Spleen (tissue), 11 donors: ENCODE measurements around the gene PRKCE. TPM values are rescaled to one million over a fixed set of nuclear protein-coding genes. Genes with fewer than 3 reads are reported as not detected.

Experiments
- DNase-seq: peaks from one replicate; pipeline ENCODE4 v3.0.0-alpha.2; 2020
- H3K27ac ChIP-seq, 8 donors: fragments of 200-600 bp; sonication (generic) in 7 of 8; 1 replicate in 4 of 8; 2 replicates in 4 of 8; pipeline versions ENCODE4 v1.5.0 to v1.8.0; 2016 to 2021; ENCODE audit warnings: inconsistent platforms in 4 of 8, mild to moderate bottlenecking in 4 of 8, moderate library complexity in 1 of 8
- H3K27me3 ChIP-seq, 7 donors: fragments of 200-600 bp; sonication (generic) in 6 of 7; replicated peaks in 1 of 7; 1 replicate in 4 of 7; 2 replicates in 3 of 7; pipeline versions ENCODE4 v1.5.0 to v1.8.0; 2016 to 2021; ENCODE audit warnings: inconsistent platforms in 3 of 7, mild to moderate bottlenecking in 1 of 7
- H3K36me3 ChIP-seq, 6 donors: fragments of 200-600 bp; sonication (generic) in 5 of 6; 1 replicate in 4 of 6; 2 replicates in 2 of 6; pipeline versions ENCODE4 v1.5.0 to v1.8.0; 2016 to 2021; ENCODE audit warnings: inconsistent platforms in 2 of 6
- H3K4me1 ChIP-seq, 6 donors: fragments of 200-600 bp; sonication (generic) in 5 of 6; 1 replicate in 3 of 6; 2 replicates in 3 of 6; pipeline versions ENCODE4 v1.5.0 to v1.8.0; 2016 to 2021; ENCODE audit warnings: inconsistent platforms in 3 of 6
- H3K4me3 ChIP-seq, 8 donors: fragments of 200-600 bp; sonication (generic) in 7 of 8; 1 replicate in 4 of 8; 2 replicates in 4 of 8; pipeline versions ENCODE4 v1.5.0 to v1.8.0; 2016 to 2021; ENCODE audit warnings: inconsistent platforms in 4 of 8, mild to moderate bottlenecking in 4 of 8, moderate library complexity in 2 of 8
- H3K9me3 ChIP-seq, 8 donors: fragments of 200-600 bp; sonication (generic) in 7 of 8; 1 replicate in 4 of 8; 2 replicates in 4 of 8; pipeline versions ENCODE4 v1.5.0 to v1.8.0; 2016 to 2021; ENCODE audit warnings: inconsistent platforms in 4 of 8
- CTCF ChIP-seq, 11 experiments: fragments of 200-600 bp in 7 of 11; fragments of 450-650 bp in 4 of 11; sonication (generic) in 4 of 11; IDR thresholded peaks in 8 of 11; conservative IDR thresholded peaks in 3 of 11; 1 replicate in 7 of 11; 2 replicates in 4 of 11; pipeline versions ENCODE4 v1.4.0 to v1.8.0; 2016 to 2021; ENCODE audit warnings: antibody characterized with exemption in 11 of 11, inconsistent platforms in 4 of 11, mild to moderate bottlenecking in 1 of 11
- POLR2A ChIP-seq, 3 donors: fragments of 450-650 bp; IDR thresholded peaks; one replicate each; pipeline ENCODE4 v1.5.1; 2017; ENCODE audit warnings: antibody characterized with exemption in 3 of 3, mild to moderate bottlenecking in 1 of 3
- POLR2AphosphoS5 ChIP-seq, 3 donors: sonication (generic); formaldehyde crosslinking; IDR thresholded peaks; one replicate each; pipeline ENCODE4 v1.5.1; 2017; ENCODE audit warnings: antibody characterized with exemption in 3 of 3
- WGBS, 5 donors: extraction: QIAGEN DNeasy Blood & Tissue Kit in 3 of 5; methylation state at CpG; one replicate each; pipeline versions ENCODE4 v1.1.5 to v1.1.7; 2013 to 2018; 5-methylcytosine and 5-hydroxymethylcytosine counted together
- intact Hi-C: fragments of 100-400 bp; cut with DNase I; formaldehyde crosslinking; loops from one replicate; pipeline ENCODE4 v1.15.0; 2023; ENCODE audit warnings: low total_unique reads
- polyA plus RNA-seq, 3 donors: library from polyadenylated mRNA; stranded (reverse); fragments of 200-250 nt; gene quantifications; one replicate each; pipeline ENCODE4 v1.2.1, GENCODE V29; 2013
- total RNA-seq, 7 donors: library from RNA; depleted of rRNA in 3 of 7; stranded (reverse); fragments of >200 nt in 3 of 7; fragmentation: NEBNext Ultra II Directional in 4 of 7; extraction: Animal tissue kit (Norgen Biotek cat#: 25700) in 4 of 7; gene quantifications; one replicate each; pipeline versions ENCODE4 v1.1.0 to v1.2.1, GENCODE V29; 2016 to 2021
- donor health status: healthy with polysubstance abuse.
- donor health status: DM: no; HTN: no; CAD: no; lungs with moderate emphysema.
- donor health status: DM: no; HTN: no; CAD: no.
- donor health status: Bipolar disorder and iron deficiency.
- donor health status: healthy.
- donor health status: DM: no; HTN: no; CAD: no.
- donor health status: DM: yes; HTN: yes; CAD: no.

The PRKCE gene
- total and polyA plus RNA-seq, 10 donors, result 2.5 to 43.6 (median 18.8) TPM

DNA sequence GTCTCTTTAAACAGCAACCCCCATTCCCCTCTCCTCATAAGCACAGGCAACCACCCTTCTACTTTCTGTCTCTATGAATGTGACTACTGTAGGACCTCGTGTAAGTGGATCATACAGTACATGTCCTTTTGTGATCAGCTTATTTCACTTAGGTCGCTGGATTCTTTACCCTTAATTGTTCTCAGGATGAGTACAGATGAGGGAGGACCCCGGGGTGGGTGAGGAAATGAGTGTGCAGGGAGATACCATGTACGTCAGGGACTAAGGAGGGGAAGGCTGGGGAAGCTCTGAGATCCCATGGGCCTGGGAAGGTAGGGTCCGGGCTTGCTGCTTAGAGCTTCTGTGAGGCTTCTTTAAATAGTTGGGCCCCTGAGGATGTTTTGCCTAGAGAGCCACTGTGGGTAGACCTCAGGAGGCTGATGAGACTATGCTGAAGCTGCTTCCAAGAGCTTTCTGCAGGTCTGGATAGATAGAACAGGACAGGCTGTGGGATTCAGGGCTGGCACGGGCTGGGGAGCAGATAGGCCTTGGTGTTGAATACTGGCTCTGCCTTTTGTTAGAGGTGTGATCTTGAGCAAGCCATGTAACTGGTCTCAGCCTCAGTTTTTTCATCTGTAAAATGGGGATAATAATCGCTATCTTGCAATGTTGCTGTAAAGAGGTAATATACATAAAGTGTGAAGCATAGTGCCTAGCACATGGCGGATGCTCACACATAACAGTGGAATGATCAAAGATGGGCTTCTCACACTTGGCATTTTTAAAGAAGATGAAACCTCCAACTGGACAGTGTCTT, 155.3 kb downstream of the PRKCE start:
- Histone ChIP-seq H3K4me1 (peaks cover 0 to 7% (median 0%) of the 10 kb centered on the region in 6 donors), H3K36me3 (no peaks in the 10 kb centered on the region), H3K27me3 (no peaks in the 10 kb centered on the region), H3K4me3 (no peak overlapping the region), H3K9me3 (no peaks in the 10 kb centered on the region), H3K27ac (no peak overlapping the region)
- TF ChIP-seq CTCF (IDR thresholded peaks at IDR 0.05 in 8 of 11, conservative IDR thresholded peaks at IDR 0.05 in 3 of 11) (no peak), POLR2A (IDR thresholded peaks at IDR 0.05) (no peak)
- intact Hi-C loops, result no loop called here
- DNase-seq, result no peak
- 80 to 86% (median 82%) methylated on average over 8 of the region's 8 CpGs for WGBS, 5 donors

DNA sequence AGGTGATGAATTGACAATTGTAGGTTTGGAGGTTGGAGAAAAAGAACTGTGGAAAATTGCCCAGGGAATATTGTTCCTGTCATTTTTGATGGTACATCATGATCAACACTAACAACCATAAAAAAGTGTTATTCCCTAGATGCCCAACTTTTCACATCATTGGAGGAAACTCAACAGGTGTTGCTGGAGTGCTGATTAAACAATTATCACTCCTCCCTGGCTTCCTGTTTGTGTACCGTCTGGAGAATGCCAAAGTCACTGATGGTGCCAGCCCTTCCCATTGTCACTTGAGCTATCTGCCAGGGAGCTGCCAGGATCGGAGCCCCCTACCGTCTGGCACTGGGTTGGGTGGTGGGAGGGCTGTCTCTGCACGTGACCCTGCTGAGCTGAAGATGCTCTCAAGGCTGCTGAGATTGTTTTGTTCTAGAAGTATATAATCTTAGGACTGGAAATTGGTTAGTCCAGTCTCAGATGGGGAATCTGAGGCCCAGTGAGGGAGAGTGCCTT, 156.9 kb downstream of the PRKCE start:
- no peak for DNase-seq
- TF ChIP-seq POLR2A (IDR thresholded peaks at IDR 0.05) (no peak), CTCF (IDR thresholded peaks at IDR 0.05 in 8 of 11, conservative IDR thresholded peaks at IDR 0.05 in 3 of 11) (no peak), POLR2AphosphoS5 (IDR thresholded peaks at IDR 0.05) (no peak)
- no peaks in the 10 kb centered on the region for H3K36me3 ChIP-seq
- intact Hi-C loops, result no loop called here
- H3K27me3 ChIP-seq, result no peaks in the 10 kb centered on the region
- H3K4me3 ChIP-seq, result no peak overlapping the region
- 79 to 86% (median 82%) methylated on average over 4 of the region's 4 CpGs for WGBS, 5 donors
- no peaks in the 10 kb centered on the region for H3K9me3 ChIP-seq
- no peak overlapping the region for H3K27ac ChIP-seq
- H3K4me1 ChIP-seq, result peaks cover 0 to 18% (median 6%) of the 10 kb centered on the region in 6 donors

DNA sequence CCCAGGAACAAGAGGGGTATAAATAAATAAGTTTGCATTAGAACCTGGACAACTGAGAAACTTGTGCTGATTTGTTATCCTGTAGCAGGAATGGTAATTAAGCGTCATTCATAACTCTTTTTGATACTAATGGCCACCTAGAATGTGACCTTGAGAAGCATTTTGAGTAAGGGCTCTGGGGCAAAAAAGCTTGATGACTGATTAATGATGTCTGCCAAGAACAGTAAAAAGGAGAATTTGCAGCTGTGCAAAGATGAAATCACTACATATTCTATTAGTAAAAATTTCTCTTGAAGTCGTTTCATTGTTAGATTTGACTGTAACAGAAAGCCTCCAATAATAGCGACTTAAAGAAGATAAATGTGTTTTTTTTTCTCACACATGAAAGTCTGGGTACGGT, 157.7 kb downstream of the PRKCE start:
- intact Hi-C loops, result no loop called here
- Histone ChIP-seq H3K9me3 (no peaks in the 10 kb centered on the region), H3K36me3 (no peaks in the 10 kb centered on the region), H3K4me1 (peaks cover 0 to 23% (median 10%) of the 10 kb centered on the region in 6 donors), H3K4me3 (no peak overlapping the region), H3K27me3 (no peaks in the 10 kb centered on the region), H3K27ac (no peak overlapping the region)
- TF ChIP-seq CTCF (IDR thresholded peaks at IDR 0.05 in 8 of 11, conservative IDR thresholded peaks at IDR 0.05 in 3 of 11) (no peak), POLR2A (IDR thresholded peaks at IDR 0.05) (no peak), POLR2AphosphoS5 (IDR thresholded peaks at IDR 0.05) (no peak)
- DNase-seq, result no peak
- 56 to 89% (median 77%) methylated on average over 4 of the region's 4 CpGs for WGBS, 5 donors

DNA sequence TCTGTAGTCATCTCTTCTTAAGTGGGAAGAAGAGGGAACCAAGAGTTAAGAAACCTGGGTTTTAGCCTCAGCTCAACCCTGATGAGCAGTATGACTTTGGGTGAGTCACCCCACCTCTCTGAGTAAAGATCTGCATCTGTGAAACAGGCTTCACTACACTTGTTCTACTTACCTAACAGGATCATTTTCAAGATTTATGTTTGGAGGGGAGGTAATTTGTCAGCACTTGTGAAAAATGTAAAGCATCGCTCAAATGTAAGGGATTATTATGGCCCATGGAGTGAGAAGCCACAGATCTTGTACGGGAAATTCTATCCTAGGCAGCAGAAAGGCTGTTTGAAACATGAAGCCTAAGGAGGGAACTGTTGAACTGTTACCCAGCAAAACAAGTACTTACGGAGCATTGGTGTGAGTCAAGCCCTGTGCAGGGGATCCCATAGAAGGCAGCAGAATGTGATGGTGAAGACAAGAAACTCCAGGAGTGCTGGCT, 160.6 kb downstream of the PRKCE start:
- Histone ChIP-seq H3K9me3 (no peaks in the 10 kb centered on the region), H3K4me1 (peaks cover 0 to 18% (median 10%) of the 10 kb centered on the region in 6 donors), H3K27me3 (no peaks in the 10 kb centered on the region), H3K4me3 (no peak overlapping the region), H3K27ac (no peak overlapping the region), H3K36me3 (no peaks in the 10 kb centered on the region)
- DNase-seq, result no peak
- no peak for TF ChIP-seq CTCF (IDR thresholded peaks at IDR 0.05 in 8 of 11, conservative IDR thresholded peaks at IDR 0.05 in 3 of 11)
- no peak for TF ChIP-seq POLR2AphosphoS5 (IDR thresholded peaks at IDR 0.05)
- no peak for TF ChIP-seq POLR2A (IDR thresholded peaks at IDR 0.05)
- 89 to 96% (median 95%) methylated on average over 3 of the region's 3 CpGs for WGBS, 5 donors
- intact Hi-C loops, result no loop called here
